H1 (cell line): ENCODE measurements around the gene RANBP9. TPM values are rescaled to one million over a fixed set of nuclear protein-coding genes. Genes with fewer than 3 reads are reported as not detected.

ENCODE experiments used
- CTCF ChIA-PET: fragments of 300-600 bp; sonication (Branson Sonifier 250); formaldehyde crosslinking; loops from one replicate; lab custom pipeline; 2021; ENCODE audit not compliant: partially characterized antibody; lab: Charles Lee
- POLR2A ChIA-PET: fragments of 300-600 bp; sonication (Branson Sonifier 250); formaldehyde crosslinking; loops from one replicate; lab custom pipeline; 2021; ENCODE audit warnings: inconsistent platforms; ENCODE audit not compliant: partially characterized antibody; lab: Charles Lee
- DNase-seq, 2 experiments: peaks; one replicate each; pipeline versions ENCODE4 v3.0.0 to v3.0.0-alpha.2; 2010 to 2022; ENCODE audit warnings: low spot score in 2 of 2, low read depth in 1 of 2, mixed read lengths in 1 of 2
- FAIRE-seq: peaks from 2 replicates; lab custom pipeline; 2011; peaks lifted over from hg19 to GRCh38; lab: Jason Lieb, UNC
- H2AFZ ChIP-seq: 2 replicates; pipeline ENCODE4 v1.8.1; 2012; ENCODE audit warnings: low read length, inconsistent platforms
- H2AK5ac ChIP-seq: 2 replicates; pipeline ENCODE4 v1.6.1; 2013; ENCODE audit warnings: low read depth, low read length
- H2BK120ac ChIP-seq: replicated peaks from 2 replicates; pipeline ENCODE3; 2013; ENCODE audit warnings: low read depth, low read length, inconsistent platforms
- H2BK12ac ChIP-seq: 2 replicates; pipeline ENCODE4 v1.6.1; 2013; ENCODE audit warnings: low read depth, low read length
- H2BK15ac ChIP-seq: 2 replicates; pipeline ENCODE4 v1.6.1; 2013; ENCODE audit warnings: low read length
- H2BK20ac ChIP-seq: 2 replicates; pipeline ENCODE4 v1.6.1; 2013; ENCODE audit warnings: low read length
- H2BK5ac ChIP-seq: 2 replicates; pipeline ENCODE4 v1.6.1; 2013; ENCODE audit warnings: low read depth, low read length
- H3K14ac ChIP-seq: 2 replicates; pipeline ENCODE4 v1.6.1; 2013; ENCODE audit warnings: inconsistent platforms; ENCODE audit not compliant: insufficient read length
- H3K18ac ChIP-seq: 2 replicates; pipeline ENCODE4 v1.6.1; 2013; ENCODE audit warnings: low read length; ENCODE audit errors: extremely low read depth
- H3K23ac ChIP-seq: 2 replicates; pipeline ENCODE4 v1.6.1; 2013; ENCODE audit warnings: inconsistent platforms; ENCODE audit not compliant: insufficient read length
- H3K23me2 ChIP-seq: 2 replicates; pipeline ENCODE4 v1.6.1; 2013; ENCODE audit warnings: low read depth, low read length
- H3K27ac ChIP-seq: 2 replicates; pipeline ENCODE4 v1.6.1; 2011; ENCODE audit warnings: low read depth, low read length, inconsistent platforms
- H3K27me3 ChIP-seq, 4 experiments: replicated peaks in 1 of 4; 1 replicate in 1 of 4; 2 replicates in 3 of 4; pipeline versions ENCODE4 v1.6.1 to v1.8.1; 2011 to 2013; ENCODE audit warnings: low read length in 3 of 4, mild to moderate bottlenecking in 3 of 4, inconsistent platforms in 2 of 4, mixed read lengths in 2 of 4, moderate library complexity in 1 of 4; ENCODE audit not compliant: control insufficient read depth in 3 of 4, insufficient read depth in 3 of 4; ENCODE audit errors: extremely low read depth in 1 of 4
- H3K36me3 ChIP-seq, 4 experiments: 2 replicates each; pipeline versions ENCODE4 v1.6.1 to v1.8.1; 2011 to 2013; ENCODE audit warnings: mild to moderate bottlenecking in 4 of 4, low read length in 3 of 4, moderate library complexity in 2 of 4, control low read depth in 1 of 4, inconsistent platforms in 1 of 4; ENCODE audit not compliant: insufficient read depth in 4 of 4, control insufficient read depth in 2 of 4
- H3K4ac ChIP-seq: replicated peaks from 2 replicates; pipeline ENCODE3; 2013; ENCODE audit warnings: low read length, low read depth, mixed read lengths, inconsistent platforms; ENCODE audit not compliant: insufficient read length
- H3K4me1 ChIP-seq, 4 experiments: replicated peaks in 1 of 4; 1 replicate in 1 of 4; 2 replicates in 3 of 4; pipeline versions ENCODE4 v1.6.1 to v1.8.1; 2011 to 2013; ENCODE audit warnings: low read length in 3 of 4, inconsistent platforms in 2 of 4, mixed read lengths in 1 of 4; ENCODE audit not compliant: insufficient read depth in 4 of 4, control insufficient read depth in 3 of 4
- H3K4me2 ChIP-seq, 2 experiments: 2 replicates each; pipeline versions ENCODE4 v1.6.1 to v1.8.1; 2011 to 2013; ENCODE audit warnings: low read depth in 2 of 2, low read length in 2 of 2, control low read depth in 1 of 2, inconsistent platforms in 1 of 2, mild to moderate bottlenecking in 1 of 2; ENCODE audit not compliant: insufficient read depth in 1 of 2
- H3K4me3 ChIP-seq, 4 experiments: fragments of 200-600, 300-600 bp in 1 of 4; sonication (generic), shearing (Covaris generic), sonication (Bioruptor Twin) in 1 of 4; 2 replicates each; pipeline versions ENCODE4 v1.5.1 to v1.8.1; 2011 to 2016; ENCODE audit warnings: low read length in 4 of 4, low read depth in 3 of 4, control low read depth in 2 of 4, inconsistent platforms in 2 of 4, mild to moderate bottlenecking in 2 of 4, mixed read lengths in 1 of 4, moderate library complexity in 1 of 4; ENCODE audit not compliant: insufficient read depth in 2 of 4; ENCODE audit errors: extremely low read depth in 1 of 4
- H3K56ac ChIP-seq: replicated peaks from 2 replicates; pipeline ENCODE3; 2013; ENCODE audit warnings: low read depth, mild to moderate bottlenecking, mixed read lengths, low read length, inconsistent platforms; ENCODE audit not compliant: insufficient read length
- H3K79me1 ChIP-seq: 2 replicates; pipeline ENCODE4 v1.6.1; 2013; ENCODE audit warnings: low read depth, low read length, control low read depth
- H3K79me2 ChIP-seq, 2 experiments: 2 replicates each; pipeline versions ENCODE4 v1.6.1 to v1.8.1; 2012 to 2013; ENCODE audit warnings: low read length in 2 of 2, mild to moderate bottlenecking in 2 of 2, inconsistent platforms in 1 of 2; ENCODE audit not compliant: insufficient read depth in 2 of 2, control insufficient read depth in 1 of 2
- H3K9ac ChIP-seq, 4 experiments: replicated peaks in 1 of 4; 1 replicate in 1 of 4; 2 replicates in 3 of 4; pipeline versions ENCODE4 v1.6.1 to v1.8.1; 2011 to 2013; ENCODE audit warnings: low read depth in 3 of 4, low read length in 3 of 4, control low read depth in 2 of 4, mild to moderate bottlenecking in 2 of 4, moderate library complexity in 2 of 4, inconsistent platforms in 1 of 4; ENCODE audit errors: extremely low read depth in 1 of 4
- H3K9me3 ChIP-seq, 2 experiments: 2 replicates each; pipeline versions ENCODE4 v1.6.1 to v1.8.1; 2012 to 2013; ENCODE audit warnings: mild to moderate bottlenecking in 2 of 2, moderate library complexity in 2 of 2, control low read depth in 1 of 2, inconsistent platforms in 1 of 2, low read depth in 1 of 2, low read length in 1 of 2, mixed read lengths in 1 of 2; ENCODE audit not compliant: insufficient read depth in 2 of 2
- H4K20me1 ChIP-seq, 2 experiments: replicated peaks in 1 of 2; 2 replicates each; pipeline versions ENCODE3 to v1.8.1; 2011 to 2013; ENCODE audit warnings: inconsistent platforms in 2 of 2, low read length in 2 of 2, mild to moderate bottlenecking in 1 of 2; ENCODE audit not compliant: insufficient read depth in 2 of 2, control insufficient read depth in 1 of 2
- H4K5ac ChIP-seq: 2 replicates; pipeline ENCODE4 v1.6.1; 2013; ENCODE audit warnings: low read length, low read depth, mixed read lengths, inconsistent platforms; ENCODE audit not compliant: insufficient read length
- H4K8ac ChIP-seq: 2 replicates; pipeline ENCODE4 v1.8.0; 2013; ENCODE audit warnings: mild to moderate bottlenecking, moderate library complexity, low read length, inconsistent platforms; ENCODE audit not compliant: insufficient read depth; ENCODE audit errors: extremely low read depth
- H4K91ac ChIP-seq: replicated peaks from 2 replicates; pipeline ENCODE3; 2013; ENCODE audit warnings: low read length, mixed read lengths, inconsistent platforms; ENCODE audit not compliant: insufficient read length
- BRCA1 ChIP-seq: IDR thresholded peaks from 2 replicates; pipeline ENCODE4 v1.6.1; 2012; ENCODE audit warnings: low read depth, low read length, improper control_type of control experiment
- EGR1 ChIP-seq: IDR thresholded peaks from 2 replicates; pipeline ENCODE4 v1.6.1; 2011; ENCODE audit warnings: low read depth, low read length, borderline replicate concordance
- GTF2F1 ChIP-seq: IDR thresholded peaks from 2 replicates; pipeline ENCODE4 v1.6.1; 2012; ENCODE audit warnings: low read depth, low read length, improper control_type of control experiment, borderline replicate concordance
- KDM1A ChIP-seq: fragments of 200-600, 300-600 bp; sonication (generic); IDR thresholded peaks from 2 replicates; pipeline ENCODE4 v1.7.1; 2016; ENCODE audit warnings: mild to moderate bottlenecking, low read length, borderline replicate concordance
- POLR2A ChIP-seq, 2 experiments: IDR thresholded peaks; 1 replicate in 1 of 2; 2 replicates in 1 of 2; pipeline ENCODE4 v1.6.1; 2011; ENCODE audit warnings: low read depth in 2 of 2, low read length in 2 of 2, mild to moderate bottlenecking in 2 of 2; ENCODE audit errors: control extremely low read depth in 1 of 2
- POLR2AphosphoS5 ChIP-seq: IDR thresholded peaks from 2 replicates; pipeline ENCODE4 v1.6.1; 2011; ENCODE audit warnings: low read depth, low read length
- RAD21 ChIP-seq, 2 experiments: IDR thresholded peaks in 1 of 2; conservative IDR thresholded peaks in 1 of 2; 2 replicates each; pipeline ENCODE4 v1.6.1; 2011; ENCODE audit warnings: low read depth in 2 of 2, low read length in 2 of 2, improper control_type of control experiment in 1 of 2, inconsistent platforms in 1 of 2, mild to moderate bottlenecking in 1 of 2, moderate library complexity in 1 of 2
- SAP30 ChIP-seq: fragments of 300-600 bp; sonication (generic); IDR thresholded peaks from 2 replicates; pipeline ENCODE4 v1.7.1; 2012; ENCODE audit warnings: low read length, moderate library complexity, mild to moderate bottlenecking, inconsistent platforms; ENCODE audit not compliant: insufficient read depth, insufficient replicate concordance
- SRF ChIP-seq: IDR thresholded peaks from 2 replicates; pipeline ENCODE4 v1.6.1; 2011; ENCODE audit warnings: mild to moderate bottlenecking, low read depth, low read length, moderate library complexity
- WGBS, 2 experiments: shearing (Covaris generic) in 1 of 2; methylation state at CpG; one replicate each; pipeline versions ENCODE4 v1.1.6 to v1.1.7; 2013 to 2015; ENCODE audit warnings: low lambda C conversion rate in 2 of 2, mixed read lengths in 2 of 2, inconsistent platforms in 1 of 2, low coverage in 1 of 2, missing lambda C conversion rate in 1 of 2; ENCODE audit not compliant: insufficient replicate concordance in 2 of 2, insufficient coverage in 1 of 2, insufficient read length in 1 of 2; ENCODE audit errors: extremely low coverage in 1 of 2, missing lambda C conversion rate in 1 of 2; 5-methylcytosine and 5-hydroxymethylcytosine counted together
- polyA plus RNA-seq, 7 experiments: library from polyadenylated mRNA; depleted of rRNA in 3 of 7; stranded (reverse) in 5 of 7; unstranded in 2 of 7; fragments of >200 nt in 5 of 7; fragments of 200-250 nt in 2 of 7; gene quantifications; 1 replicate in 5 of 7; 2 replicates in 1 of 7; 4 replicates in 1 of 7; pipeline versions ENCODE4 v1.2.1 to v1.2.3, GENCODE V29; 2011 to 2013; ENCODE audit warnings: missing spikeins in 2 of 7, mixed read lengths in 2 of 7
- total RNA-seq: library from RNA; stranded (reverse); fragmentation: NEBNext Ultra II Directional; extraction: Animal tissue kit (Norgen Biotek cat#: 25700); gene quantifications from 2 replicates; pipeline ENCODE4 v1.2.1, GENCODE V29; 2021

Gene RANBP9
- total and polyA plus RNA-seq, 2 of the 8 experiments (the other 6 are each of a cell fraction or from before 2014, with no cell fraction given): 13.0 to 36.7 TPM

GRCh38 chr6:13614126-13614925 is 97.3 kb downstream of the RANBP9 start:
- Histone ChIP-seq H2BK20ac (no peak overlapping the region), H2BK12ac (peak overlapping the region; percentile 55; the same call in 1 of the 2 replicates), H3K4me2 (peak overlapping the region; percentile 88 to 94), H3K79me1 (no peaks in the 10 kb centered on the region), H3K4me1 (peaks cover 0 to 2% (median under 1%) of the 10 kb centered on the region in 4 experiments; a peak in 3 of 7 replicates), H4K5ac (peak overlapping the region; percentile 86), H4K20me1 (peaks cover 2 to 9% of the 10 kb centered on the region in 2 experiments), H2BK5ac (peak overlapping the region; percentile 83; the same call in 1 of the 2 replicates), H4K8ac (peak overlapping the region; percentile 97), H3K79me2 (peaks cover 3 to 20% of the 10 kb centered on the region in 2 experiments; a peak in 3 of 4 replicates), H3K14ac (no peak overlapping the region), H3K56ac (peak overlapping the region; percentile 94), H3K27ac (peak overlapping the region; percentile 87), H3K9me3 (no peaks in the 10 kb centered on the region), H3K18ac (peak overlapping the region; percentile 83; the same call in 1 of the 2 replicates), H3K4me3 (peak overlapping the region; percentile 58 to 99 (median 91)), H2BK120ac (peak overlapping the region; percentile 81), H3K4ac (peak overlapping the region; percentile 98), H4K91ac (peak overlapping the region; percentile 97), H2AK5ac (no peak overlapping the region), H2AFZ (peak overlapping the region; percentile 31; the same call in 1 of the 2 replicates)
- ChIA-PET POLR2A (interaction anchor here (0.6 to 3.9 kb wide), 25 partner anchors 9 to 327 kb away, joined by 3 to 32 read pairs (median 4); partner anchors contain the start of genes GFOD1, RANBP9, SIRT5 and TBC1D7), CTCF (interaction anchor here (1.0 to 3.6 kb wide), 15 partner anchors 9 to 287 kb away, joined by 3 to 26 read pairs (median 4); partner anchors contain the start of gene SIRT5)
- DNase-seq (no peak), FAIRE-seq (no peak)
- 11% methylated on average over 38 of the region's 38 CpGs; no CpG with 5 or more reads in 1 of the 2 experiments for WGBS, 2 experiments
- TF ChIP-seq SRF: no peak
- TF ChIP-seq SAP30: no peak
- TF ChIP-seq GTF2F1: 0 out of 2 replicates have a peak, but pooled peaks have one; percentile 2
- TF ChIP-seq BRCA1: no peak
- TF ChIP-seq POLR2AphosphoS5: peak; percentile 36; the same call in 1 of the 2 replicates
- no peak for TF ChIP-seq EGR1
- peak in 1 of 2 experiments; percentile 3; a peak in 1 of 4 replicates for TF ChIP-seq RAD21 (IDR thresholded peaks at IDR 0.05 in 1 of 2, conservative IDR thresholded peaks at IDR 0.05 in 1 of 2; ENCODE audit: low read depth in 2 of 2, low read length in 2 of 2)
- TF ChIP-seq KDM1A: no peak
- peak in 1 of 2 experiments; percentile 23; a peak in 1 of 3 replicates for TF ChIP-seq POLR2A (IDR thresholded peaks at IDR 0.05; ENCODE audit: control extremely low read depth in 1 of 2, low read depth in 2 of 2, low read length in 2 of 2)
- TF ChIP-seq, all 59 proteins: peak for 4
- Histone ChIP-seq H3K9ac (peak overlapping the region; percentile 83 to 98 (median 91)), H3K27me3 (no peaks in the 10 kb centered on the region), H2BK15ac (no peak overlapping the region), H3K36me3 (peaks cover 9 to 24% (median 15%) of the 10 kb centered on the region in 4 experiments), H3K23ac (no peak overlapping the region), H3K23me2 (peaks cover 5% of the 10 kb centered on the region; the same call in 1 of the 2 replicates)
